ENCODE measurements around the gene PLXNA4.

PLXNA4 gene

GRCh38 chr7:132161533-132161915 is 414.7 kb downstream of the PLXNA4 start:
- no peak for DNase-seq

- no peak for DNase-seq
These were observed 415.4 kb downstream of the PLXNA4 start for GRCh38 chr7:132160611-132161532.

GRCh38 chr7:132158841-132159240 is 417.4 kb downstream of the PLXNA4 start:
- no peak for DNase-seq

GRCh38 chr7:132158166-132158565 is 418.1 kb downstream of the PLXNA4 start:
- no peak for DNase-seq

- DNase-seq: no peak
These were observed 420.6 kb downstream of the PLXNA4 start for GRCh38 chr7:132155715-132156114.

GRCh38 chr7:132154695-132155471 is 421.4 kb downstream of the PLXNA4 start:
- no peak for DNase-seq

- no peak for DNase-seq
These were observed 422.0 kb downstream of the PLXNA4 start for GRCh38 chr7:132154248-132154647.

GRCh38 chr7:132152131-132152889 is 424.0 kb downstream of the PLXNA4 start:
- no peak for DNase-seq

GRCh38 chr7:132150711-132151110 is 425.6 kb downstream of the PLXNA4 start:
- no peak for DNase-seq

- no peak for DNase-seq
These were observed 426.6 kb downstream of the PLXNA4 start for GRCh38 chr7:132149436-132150304.

GRCh38 chr7:132148876-132149275 is 427.4 kb downstream of the PLXNA4 start:
- no peak for DNase-seq

- DNase-seq: no peak
These were observed 430.8 kb downstream of the PLXNA4 start for GRCh38 chr7:132145466-132145865.

GRCh38 chr7:132145063-132145462 is 431.2 kb downstream of the PLXNA4 start:
- DNase-seq: no peak

GRCh38 chr7:132142006-132142405 is 434.3 kb downstream of the PLXNA4 start:
- no peak for DNase-seq

GRCh38 chr7:132141109-132141508 is 435.2 kb downstream of the PLXNA4 start:
- DNase-seq: no peak

- DNase-seq: no peak
These were observed 435.9 kb downstream of the PLXNA4 start for GRCh38 chr7:132140341-132140740.

GRCh38 chr7:132138817-132139216 is 437.5 kb downstream of the PLXNA4 start:
- no peak for DNase-seq

- DNase-seq: no peak
These were observed 438.6 kb downstream of the PLXNA4 start for GRCh38 chr7:132137681-132138080.

GRCh38 chr7:132135746-132136385 is 440.4 kb downstream of the PLXNA4 start:
- no peak for DNase-seq

- no peak for DNase-seq
These were observed 441.3 kb downstream of the PLXNA4 start for GRCh38 chr7:132134814-132135445.

- DNase-seq: no peak
These were observed 442.8 kb downstream of the PLXNA4 start for GRCh38 chr7:132133501-132133900.

Measured in activated naive CD4-positive, alpha-beta T cell treated with Interleukin-2 at 50 U/mL for 16 hours (primary cell).